Fibroblast of the conjunctiva (primary cell): ENCODE measurements around the gene GDI2.
A peak's percentile ranks its signal among the peaks of the same experiment; 100 is the strongest.
"Not testable (repeated sequence)": the region's sequence is repeated elsewhere in the genome, so short reads cannot be mapped to it uniquely, and the experiment has no call there.

Source experiments
- DNase-seq: peaks from one replicate; pipeline ENCODE4 v3.0.0-alpha.2; 2010; ENCODE audit warnings: low read depth

The GDI2 gene

GRCh38 chr10:5782174-5782573, 31.1 kb downstream of the GDI2 start:
- DNase-seq: no peak

DNA sequence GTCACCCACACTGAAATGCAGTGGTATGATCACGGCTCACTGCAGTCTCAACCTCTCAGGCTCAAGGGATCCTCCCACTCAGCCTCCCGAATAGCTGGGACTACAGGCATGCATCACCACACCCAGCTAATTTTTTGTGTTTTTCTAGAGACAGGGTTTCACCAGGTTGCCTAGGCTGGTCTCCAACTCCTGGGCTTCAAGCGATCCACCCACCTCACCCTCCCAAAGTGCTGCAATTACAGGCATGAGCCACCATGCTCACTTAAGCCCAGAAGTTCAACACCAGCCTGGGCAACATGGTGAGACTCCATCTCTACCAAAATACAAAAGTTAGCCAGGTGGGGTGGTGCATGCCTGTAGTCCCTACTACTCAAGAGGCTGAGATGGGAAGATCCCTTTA, 33.5 kb downstream of the GDI2 start:
- no peak for DNase-seq

DNA sequence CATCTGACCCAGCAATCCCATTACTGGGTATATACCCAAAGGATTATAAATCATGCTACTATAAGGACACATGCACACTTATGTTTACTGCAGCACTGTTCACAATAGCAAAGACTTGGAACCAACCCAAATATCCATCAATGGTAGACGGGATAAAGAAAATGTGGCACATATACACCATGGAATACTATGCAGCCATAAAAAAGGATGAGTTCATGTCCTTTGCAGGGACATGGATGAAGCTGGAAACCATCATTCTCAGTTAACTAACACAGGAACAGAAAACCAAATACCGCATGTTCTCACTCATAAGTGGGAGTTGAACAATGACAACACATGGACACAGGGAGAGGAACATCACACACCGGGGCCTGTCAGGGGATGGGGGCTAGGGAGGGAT, 35.5 kb downstream of the GDI2 start:
- not testable (repeated sequence) for DNase-seq

DNA sequence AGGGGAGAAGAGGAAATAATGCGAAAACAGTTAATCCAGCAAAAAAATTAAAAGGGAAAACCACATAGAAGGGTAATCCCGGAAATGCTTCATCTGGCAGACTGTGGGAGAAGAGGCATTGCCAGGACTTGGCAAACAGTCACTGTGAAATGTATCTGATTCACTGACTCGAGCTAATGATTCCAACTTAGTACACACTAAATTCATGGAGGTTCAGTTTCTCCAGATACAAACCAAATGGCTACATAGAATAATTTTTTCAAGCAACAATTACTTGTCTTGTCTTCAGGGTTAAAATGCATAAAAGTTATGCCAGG, 36.4 kb downstream of the GDI2 start:
- DNase-seq: peak; percentile 49

GRCh38 chr10:5776136-5776880, 36.9 kb downstream of the GDI2 start:
- no peak for DNase-seq

GRCh38 chr10:5775685-5776084, 37.5 kb downstream of the GDI2 start:
- DNase-seq: no peak

DNA sequence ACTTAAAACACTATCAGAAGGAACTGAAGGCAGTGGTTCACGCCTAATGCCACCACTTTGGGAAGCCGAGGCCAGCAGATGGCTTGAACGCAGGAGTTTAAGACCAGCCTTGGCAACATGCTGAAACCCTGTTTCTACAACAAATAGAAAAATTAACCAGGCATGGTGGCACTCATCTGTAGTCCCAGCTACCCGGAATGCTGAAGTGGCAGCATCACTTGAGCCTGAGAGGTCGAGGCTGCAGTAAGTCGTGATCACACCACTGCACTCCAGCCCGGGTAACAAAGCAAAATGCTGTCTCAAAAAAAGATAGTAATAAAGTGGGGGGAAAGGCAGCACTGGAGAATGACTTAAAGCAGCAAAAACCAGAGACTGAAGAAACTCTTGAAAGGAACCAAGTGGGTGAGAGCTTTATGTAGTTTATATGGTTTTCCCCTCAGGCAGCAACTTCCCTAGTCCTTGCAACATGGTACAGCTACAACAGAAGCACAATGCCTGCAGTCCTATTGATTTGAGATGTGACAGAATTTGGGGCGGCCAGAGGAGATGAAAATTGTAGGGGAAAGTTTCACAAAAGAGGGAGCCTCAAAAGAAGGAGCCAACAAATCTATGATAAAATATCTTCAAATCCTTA, 38.1 kb downstream of the GDI2 start:
- DNase-seq: no peak

DNA sequence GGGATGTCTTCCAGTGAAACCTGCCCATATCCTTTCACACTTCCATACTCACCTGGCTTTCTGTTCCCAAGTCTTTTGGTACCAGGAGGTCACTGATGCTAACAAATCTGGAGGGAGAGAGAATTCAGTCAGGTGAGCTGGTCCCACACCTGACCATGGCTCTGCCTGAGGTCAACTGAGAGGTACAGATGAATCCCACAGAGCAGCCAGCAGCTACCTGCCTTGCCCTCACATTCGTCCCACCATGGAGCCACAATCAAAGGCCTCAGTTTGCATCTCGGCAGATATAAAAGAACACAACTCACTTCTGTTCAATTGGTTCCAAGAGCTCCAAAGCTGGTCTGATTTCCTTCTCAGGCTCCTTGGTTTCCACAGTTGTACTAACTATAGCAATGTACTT, 47.0 kb downstream of the GDI2 start:
- no peak for DNase-seq

- no peak for DNase-seq
These were observed 47.6 kb downstream of the GDI2 start for GRCh38 chr10:5765617-5766016.

- no peak for DNase-seq
These were observed 48.6 kb downstream of the GDI2 start for GRCh38 chr10:5764422-5765297.

DNA sequence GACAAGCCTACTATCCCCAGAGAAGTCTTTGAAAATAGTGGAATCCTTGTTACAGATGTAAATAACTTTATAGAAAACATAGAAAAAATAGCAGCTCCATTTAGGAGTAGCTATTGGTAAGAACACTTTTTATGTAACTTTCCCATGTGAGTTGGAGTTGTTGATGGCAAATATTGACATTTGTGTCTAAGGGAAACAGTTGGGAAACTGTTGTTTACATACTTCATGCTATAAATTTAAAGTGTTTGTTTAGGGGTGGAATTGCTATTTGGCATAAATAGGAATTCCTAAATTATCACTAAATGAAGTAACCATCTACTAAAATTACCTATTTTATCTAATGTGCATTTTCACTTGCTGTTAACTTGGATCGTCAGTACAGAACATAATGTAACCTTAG, 50.7 kb downstream of the GDI2 start:
- no peak for DNase-seq

GRCh38 chr10:5761220-5761619, 52.0 kb downstream of the GDI2 start:
- DNase-seq: no peak

GRCh38 chr10:5760515-5760914, 52.7 kb downstream of the GDI2 start:
- DNase-seq: no peak

GRCh38 chr10:5758927-5759326, 54.3 kb downstream of the GDI2 start:
- no peak for DNase-seq

GRCh38 chr10:5757766-5758517, 55.3 kb downstream of the GDI2 start:
- DNase-seq: no peak

DNA sequence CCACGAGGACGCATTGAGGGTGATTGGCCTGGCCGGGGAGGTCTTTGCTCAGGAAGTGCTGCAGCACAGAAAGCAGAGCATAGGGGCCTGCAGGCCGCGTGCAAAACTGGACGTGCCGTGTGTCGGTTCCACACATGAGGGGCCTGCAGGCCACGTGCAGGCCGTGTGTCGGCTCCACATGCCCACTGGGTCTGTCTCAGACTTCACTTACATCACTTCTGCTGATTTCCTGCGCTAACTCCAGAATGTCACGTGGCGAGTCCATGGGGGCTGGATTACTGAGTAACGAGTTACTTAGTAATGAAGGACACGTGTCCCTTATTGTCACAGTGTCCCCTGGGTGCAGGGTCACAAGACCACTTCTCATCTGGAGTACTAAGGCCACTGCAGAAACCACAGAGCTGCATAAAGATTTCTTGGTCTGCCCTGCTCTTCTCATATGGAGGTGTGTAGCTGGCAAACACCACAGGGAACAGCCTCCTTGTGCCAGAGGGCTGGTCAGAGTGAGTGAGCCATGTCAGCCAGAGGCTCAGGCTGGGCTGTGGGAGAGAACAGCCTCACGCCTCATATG, 60.8 kb downstream of the GDI2 start:
- DNase-seq: no peak

DNA sequence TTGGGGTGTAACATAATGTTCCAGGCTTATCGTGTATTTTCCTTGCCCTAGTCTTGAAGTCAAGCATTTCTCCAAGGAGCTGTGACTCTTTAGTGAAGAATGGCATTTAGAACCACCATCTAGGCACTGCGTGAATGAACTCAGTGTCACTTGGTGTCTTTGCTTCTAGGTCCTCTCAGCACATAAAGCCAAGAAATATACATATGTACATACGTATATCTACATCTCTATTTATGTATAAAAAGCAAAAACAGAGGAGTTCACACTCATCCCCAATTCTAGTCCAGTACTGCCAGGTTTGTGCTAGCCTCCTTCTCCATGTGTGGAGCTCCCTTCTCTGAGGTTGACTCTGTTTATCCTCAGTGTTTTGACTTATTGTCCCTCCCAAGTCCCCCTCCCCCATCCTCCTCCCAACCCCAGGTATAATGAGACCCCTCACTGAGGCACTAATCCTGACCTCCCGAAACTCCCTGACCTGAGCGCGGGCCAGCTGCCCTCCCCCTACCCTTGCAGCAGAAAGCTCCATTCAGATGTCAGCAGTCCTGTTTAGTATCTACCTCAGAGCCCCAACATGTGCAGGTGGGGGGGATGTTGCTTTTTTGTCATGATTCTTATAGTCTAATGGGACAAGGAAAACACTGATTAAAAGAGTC, 61.5 kb downstream of the GDI2 start:
- DNase-seq: no peak

- DNase-seq: no peak
These were observed 64.8 kb downstream of the GDI2 start for GRCh38 chr10:5748394-5748803.

- no peak for DNase-seq
These were observed 67.0 kb downstream of the GDI2 start for GRCh38 chr10:5746197-5746596.

DNA sequence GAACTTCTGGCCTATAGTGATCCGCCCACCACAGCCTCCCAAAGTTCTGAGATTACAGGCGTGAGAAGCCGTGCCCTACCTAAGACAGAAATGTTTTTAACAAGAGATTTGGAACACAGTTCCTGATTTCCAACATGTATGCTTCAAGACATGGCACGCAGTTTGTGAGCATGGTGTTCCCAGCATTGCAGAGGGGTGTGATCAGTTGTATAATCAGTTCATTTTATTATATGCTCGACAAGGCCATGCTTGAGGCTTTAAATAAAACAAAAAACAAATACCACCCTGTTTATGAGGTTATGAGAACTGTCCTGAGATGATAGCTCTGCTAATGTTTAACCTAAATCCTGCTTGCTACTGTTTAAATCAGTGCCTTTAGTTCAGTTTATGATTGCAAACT, 68.4 kb downstream of the GDI2 start:
- DNase-seq: no peak

DNA sequence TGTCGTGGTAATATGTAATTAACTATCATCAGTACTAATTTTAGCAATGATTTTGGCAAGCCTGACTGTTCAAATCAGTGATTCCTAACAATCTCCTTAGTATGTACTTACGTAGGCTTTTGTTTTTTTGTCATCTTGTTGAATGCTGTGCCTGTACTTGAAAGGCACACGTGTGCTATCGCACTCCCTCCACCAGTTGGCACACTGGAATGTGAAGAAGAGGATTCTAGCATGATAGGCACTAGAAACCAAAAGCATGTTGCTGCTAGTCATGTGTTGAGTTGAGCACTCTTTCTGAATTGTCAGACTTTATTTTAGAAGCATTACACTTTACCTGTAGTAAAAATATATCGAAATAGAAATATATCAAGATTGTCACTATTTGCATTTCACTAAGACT, 69.5 kb downstream of the GDI2 start:
- no peak for DNase-seq

DNA sequence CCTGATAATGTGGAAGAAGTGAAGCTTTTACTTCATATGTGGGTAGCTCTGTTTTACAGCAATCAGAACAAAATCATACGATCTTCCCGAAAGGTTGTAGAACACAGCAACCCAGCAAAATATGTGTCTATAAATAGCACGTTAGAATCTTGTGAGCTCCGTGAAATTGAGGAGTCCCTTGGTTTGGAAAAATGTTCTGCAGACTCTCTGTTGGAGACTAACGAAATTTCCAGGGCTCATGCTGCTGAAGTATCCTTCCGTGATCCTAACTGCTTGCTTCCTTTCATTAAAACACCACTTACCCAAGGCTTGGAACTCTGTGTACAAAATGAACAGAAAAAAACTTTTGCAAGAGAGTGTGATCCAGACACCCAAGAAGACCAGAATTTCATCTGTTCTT, 71.1 kb downstream of the GDI2 start:
- no peak for DNase-seq
